Liver (tissue), 9 donors: ENCODE data around the gene ARL17B. TPM values are rescaled to one million over a fixed set of nuclear protein-coding genes. Genes with fewer than 3 reads are reported as not detected.
"Not testable (repeated sequence)": the region's sequence is repeated elsewhere in the genome, so short reads cannot be mapped to it uniquely, and the experiment has no call there.

ENCODE experiments used
- DNase-seq: peaks from one replicate; pipeline ENCODE4 v3.0.0-alpha.2; 2017; ENCODE audit warnings: low spot score
- H3K27ac ChIP-seq, 2 donors: one replicate each; pipeline ENCODE4 v1.7.0; 2013; ENCODE audit warnings: inconsistent platforms in 2 of 2, low read length in 2 of 2, control low read depth in 1 of 2, low read depth in 1 of 2, mild to moderate bottlenecking in 1 of 2
- H3K27me3 ChIP-seq, 4 donors: one replicate each; pipeline versions ENCODE4 v1.6.1 to v1.7.0; 2013; ENCODE audit warnings: low read length in 3 of 4, inconsistent platforms in 1 of 4, mild to moderate bottlenecking in 1 of 4, moderate library complexity in 1 of 4; ENCODE audit not compliant: control insufficient read depth in 4 of 4, insufficient read depth in 4 of 4
- H3K36me3 ChIP-seq, 4 donors: one replicate each; pipeline versions ENCODE4 v1.6.1 to v1.7.0; 2013; ENCODE audit warnings: low read length in 3 of 4, mild to moderate bottlenecking in 3 of 4, low read depth in 1 of 4, moderate library complexity in 1 of 4; ENCODE audit not compliant: control insufficient read depth in 4 of 4, insufficient read depth in 3 of 4
- H3K4me1 ChIP-seq, 4 donors: one replicate each; pipeline versions ENCODE4 v1.6.1 to v1.7.0; 2013; ENCODE audit warnings: low read length in 3 of 4, mild to moderate bottlenecking in 3 of 4, moderate library complexity in 1 of 4; ENCODE audit not compliant: control insufficient read depth in 4 of 4, insufficient read depth in 4 of 4
- H3K4me3 ChIP-seq, 3 donors: one replicate each; pipeline versions ENCODE4 v1.6.1 to v1.7.0; 2013; ENCODE audit warnings: low read length in 3 of 3, control low read depth in 1 of 3, low read depth in 1 of 3, mild to moderate bottlenecking in 1 of 3
- H3K9ac ChIP-seq, 2 donors: one replicate each; pipeline ENCODE4 v1.7.0; 2013; ENCODE audit warnings: low read length in 2 of 2, mild to moderate bottlenecking in 2 of 2, moderate library complexity in 2 of 2, control low read depth in 1 of 2, low read depth in 1 of 2
- H3K9me3 ChIP-seq, 4 donors: one replicate each; pipeline versions ENCODE4 v1.6.1 to v1.7.0; 2013; ENCODE audit warnings: low read length in 3 of 4; ENCODE audit not compliant: control insufficient read depth in 4 of 4
- WGBS: extraction: QIAGEN DNeasy Blood & Tissue Kit; methylation state at CpG from one replicate; pipeline ENCODE4 v1.1.7; 2013; 5-methylcytosine and 5-hydroxymethylcytosine counted together
- polyA plus RNA-seq, 2 donors: library from polyadenylated mRNA; stranded (reverse) in 1 of 2; unstranded in 1 of 2; fragments of 200-250 nt in 1 of 2; fragments of >200 nt in 1 of 2; fragmentation: Nextera tagmentation in 1 of 2; extraction: Ambion mirVana in 1 of 2; gene quantifications; one replicate each; pipeline versions ENCODE4 v1.2.1 to v1.2.3, GENCODE V29; 2013 to 2015
- total RNA-seq, 2 donors: library from RNA; depleted of rRNA; stranded (reverse); fragments of >200 nt; gene quantifications; one replicate each; pipeline ENCODE4 v1.2.3, GENCODE V29; 2014
- donor health status: healthy.
- donor health status: healthy.
- donor health status: healthy.
- donor health status: healthy.
- donor health status: healthy.

Gene ARL17B
- total and polyA plus RNA-seq, 4 donors = 1.9 to 8.7 (median 4.8) TPM

DNA sequence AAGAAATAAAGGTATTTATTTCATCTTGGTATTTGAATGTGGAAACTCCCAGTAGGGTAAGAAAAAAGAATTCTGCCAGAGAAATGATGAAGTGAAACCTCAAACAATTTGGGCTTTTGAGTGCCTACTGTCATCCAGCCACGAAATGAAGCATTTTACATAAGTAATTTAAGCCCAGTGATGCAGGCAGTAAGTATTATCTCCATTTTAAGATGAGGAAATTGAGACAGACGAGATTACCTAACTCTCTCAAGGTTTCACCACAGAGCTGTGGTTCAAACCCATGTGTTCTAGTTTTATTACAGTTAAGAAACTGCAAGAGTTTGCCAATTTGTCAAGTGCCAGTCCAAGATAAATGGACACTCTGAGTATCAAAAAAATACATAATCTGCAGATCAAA, 13.2 kb downstream of the ARL17B start:
- no CpG with 5 or more reads among the region's 2 CpGs for whole genome bisulfite sequencing
- H3K27me3 ChIP-seq, H3K4me1 ChIP-seq, H3K9ac ChIP-seq, H3K27ac ChIP-seq, H3K4me3 ChIP-seq, H3K36me3 ChIP-seq, H3K9me3 ChIP-seq, DNase-seq: not testable (repeated sequence)

DNA sequence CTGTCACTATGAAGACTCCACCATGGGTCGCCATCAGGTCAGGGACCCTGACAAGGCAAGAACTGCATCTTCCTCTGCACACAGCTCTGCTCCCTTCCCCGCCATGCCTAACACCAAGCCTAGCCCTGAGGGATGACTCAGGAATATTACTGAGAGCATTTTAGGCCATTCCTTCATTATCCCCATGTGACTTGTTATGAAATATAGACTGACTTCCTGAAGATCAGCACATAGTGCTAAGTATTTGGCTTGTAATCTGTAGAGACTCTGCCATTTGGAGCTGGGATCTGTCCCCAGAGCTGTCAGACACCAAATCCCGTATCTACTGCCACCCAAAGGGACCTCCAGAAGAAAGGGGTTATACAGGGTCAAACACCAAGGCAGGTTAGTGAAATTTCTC, 19.4 kb downstream of the ARL17B start:
- not testable (repeated sequence) for DNase-seq, H3K27me3 ChIP-seq, H3K4me3 ChIP-seq, H3K36me3 ChIP-seq, H3K9me3 ChIP-seq, H3K9ac ChIP-seq, H3K4me1 ChIP-seq, H3K27ac ChIP-seq
- WGBS = no CpG with 5 or more reads among the region's 3 CpGs

DNA sequence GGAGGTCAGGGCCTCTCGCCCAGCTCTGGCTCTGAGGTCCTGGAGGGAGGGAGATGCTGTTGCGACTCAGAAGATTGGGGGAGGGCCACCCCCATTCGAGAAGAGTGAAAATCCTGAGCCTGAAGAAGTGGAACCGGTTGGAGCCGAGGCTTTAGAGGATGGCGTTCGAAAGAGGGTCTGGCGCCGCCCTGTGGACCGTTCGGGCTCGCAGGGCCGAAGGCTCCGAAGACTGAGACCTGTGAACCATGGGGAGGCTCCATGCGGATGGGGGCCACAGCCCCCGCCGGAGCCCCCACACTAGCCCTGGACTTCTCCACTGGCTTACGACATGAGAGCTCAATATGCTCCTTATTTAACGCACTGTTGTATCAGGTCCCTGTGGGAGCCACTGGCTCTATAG, 20.3 kb downstream of the ARL17B start:
- not testable (repeated sequence) for H3K9ac ChIP-seq, H3K36me3 ChIP-seq, H3K4me1 ChIP-seq, H3K27ac ChIP-seq, H3K4me3 ChIP-seq, H3K27me3 ChIP-seq, DNase-seq, H3K9me3 ChIP-seq
- no CpG with 5 or more reads among the region's 19 CpGs for WGBS

- H3K27ac ChIP-seq, H3K4me3 ChIP-seq, H3K9ac ChIP-seq, DNase-seq, H3K4me1 ChIP-seq, H3K9me3 ChIP-seq, H3K27me3 ChIP-seq, H3K36me3 ChIP-seq: not testable (repeated sequence)
- no CpG with 5 or more reads among the region's 16 CpGs for WGBS
Measured at GRCh38 chr17:46294831-46295230, 66.7 kb downstream of the ARL17B start, which contains the start of gene LRRC37A. Gene LRRC37A, plus strand, starts transcription at chr17:46295131. Its CDS starts 3 bp downstream, at chr17:46295134.

DNA sequence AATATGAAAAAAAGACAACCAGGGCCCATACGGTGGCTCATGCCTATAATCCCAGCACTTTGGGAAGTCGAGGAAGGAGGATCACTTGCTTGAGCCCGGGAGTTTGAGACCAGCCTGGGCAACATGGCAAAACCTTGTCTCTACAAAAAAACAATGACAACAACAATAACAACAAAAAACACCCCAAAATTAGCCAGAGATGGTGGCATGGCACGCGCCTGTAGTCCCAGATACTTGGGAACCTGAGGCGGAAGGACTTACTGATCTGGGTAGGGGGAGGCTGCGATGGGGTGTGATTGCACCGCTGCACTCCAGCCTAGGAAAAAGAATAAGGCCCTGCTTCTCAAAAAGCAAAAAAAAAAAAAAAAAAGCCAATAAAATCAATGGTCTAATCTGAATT, 69.9 kb downstream of the ARL17B start:
- not testable (repeated sequence) for H3K27ac ChIP-seq, DNase-seq, H3K9ac ChIP-seq

DNA sequence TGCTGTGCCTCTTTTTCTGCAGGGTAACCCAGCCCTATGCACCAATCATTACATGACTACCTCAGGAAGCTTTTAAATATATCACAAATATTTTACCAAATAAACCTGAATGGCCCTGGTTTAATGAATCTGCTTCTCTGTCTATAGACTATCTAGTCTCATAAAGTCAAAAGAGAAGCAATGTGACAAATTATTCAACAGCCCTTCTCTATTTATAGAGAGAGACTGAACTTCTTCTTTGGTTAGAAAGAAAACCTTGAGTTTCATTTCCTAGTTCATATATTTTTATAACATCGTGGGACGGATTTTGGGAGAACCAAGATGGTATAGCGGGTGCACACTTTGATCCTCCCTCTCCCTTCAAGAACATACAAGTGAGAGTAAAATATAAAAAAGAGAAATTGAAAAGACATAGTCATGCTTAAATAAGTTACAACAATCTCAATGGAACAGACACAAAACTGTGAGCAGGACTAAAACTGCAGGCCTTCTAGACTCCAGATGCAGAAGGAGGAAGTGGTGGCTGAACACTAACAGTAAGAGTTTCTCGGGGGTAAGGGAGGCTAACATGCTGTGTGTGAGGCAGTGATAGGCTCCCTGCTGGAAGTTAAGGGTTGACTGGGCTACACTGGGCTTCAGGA, 70.5 kb downstream of the ARL17B start:
- not testable (repeated sequence) for H3K27me3 ChIP-seq, H3K4me1 ChIP-seq, H3K9me3 ChIP-seq, DNase-seq, H3K36me3 ChIP-seq, H3K27ac ChIP-seq, H3K4me3 ChIP-seq, H3K9ac ChIP-seq
- WGBS = 84% methylated on average over 4 of the region's 4 CpGs

More for the DNA sequence above, 69.9 kb downstream of the ARL17B start:
- H3K4me3 ChIP-seq, H3K9me3 ChIP-seq, H3K4me1 ChIP-seq, H3K36me3 ChIP-seq, H3K27me3 ChIP-seq: not testable (repeated sequence)
- 90% methylated on average over 8 of the region's 8 CpGs for whole genome bisulfite sequencing

DNA sequence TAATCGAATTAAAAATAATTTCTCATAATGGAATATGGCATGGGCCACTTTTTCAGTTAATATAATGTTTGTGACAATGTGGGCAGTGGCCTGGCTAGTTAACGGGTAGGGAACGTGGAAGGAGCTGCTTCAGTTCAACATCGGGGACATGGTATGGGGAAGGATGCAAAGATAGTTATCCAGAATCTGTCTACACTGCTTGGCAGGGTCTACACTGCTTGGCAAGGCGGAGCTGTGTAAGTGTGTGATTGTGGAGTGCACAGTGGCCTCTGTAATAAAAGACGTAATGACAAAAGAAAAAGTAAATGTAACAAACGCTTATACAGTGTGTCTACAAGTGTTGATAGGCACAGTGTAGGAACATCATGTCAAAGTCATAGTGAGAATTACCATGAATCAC, 74.0 kb downstream of the ARL17B start:
- not testable (repeated sequence) for H3K36me3 ChIP-seq, H3K4me3 ChIP-seq, H3K9ac ChIP-seq, H3K27ac ChIP-seq, DNase-seq, H3K27me3 ChIP-seq, H3K4me1 ChIP-seq, H3K9me3 ChIP-seq
- WGBS = 84% methylated on average over 7 of the region's 7 CpGs
